IPS-11a (cell line): ENCODE results near the gene FAM50B.

Experiments used
- H3K4me3 ChIP-seq: one replicate; pipeline ENCODE4 v1.5.1; 2013; ENCODE audit warnings: low read depth, low read length, control low read depth

Gene FAM50B

GRCh38 chr6:3819161-3820110, 29.7 kb upstream of the FAM50B start:
- no peak overlapping the region for H3K4me3 ChIP-seq

GRCh38 chr6:3820563-3820962, 28.6 kb upstream of the FAM50B start:
- no peak overlapping the region for H3K4me3 ChIP-seq

GRCh38 chr6:3822747-3823445, 26.3 kb upstream of the FAM50B start:
- no peak overlapping the region for H3K4me3 ChIP-seq

GRCh38 chr6:3823671-3824070, 25.5 kb upstream of the FAM50B start:
- no peak overlapping the region for H3K4me3 ChIP-seq

GRCh38 chr6:3825331-3825831, 23.8 kb upstream of the FAM50B start:
- no peak overlapping the region for H3K4me3 ChIP-seq

- H3K4me3 ChIP-seq = no peak overlapping the region
Measured at GRCh38 chr6:3825851-3826581, 23.2 kb upstream of the FAM50B start.

- no peak overlapping the region for H3K4me3 ChIP-seq
Measured at GRCh38 chr6:3829285-3829684, 19.9 kb upstream of the FAM50B start.

GRCh38 chr6:3830806-3831205, 18.4 kb upstream of the FAM50B start:
- no peak overlapping the region for H3K4me3 ChIP-seq

GRCh38 chr6:3831761-3832530, 17.2 kb upstream of the FAM50B start:
- H3K4me3 ChIP-seq = no peak overlapping the region

GRCh38 chr6:3835055-3835731, 14.0 kb upstream of the FAM50B start:
- H3K4me3 ChIP-seq = no peak overlapping the region

GRCh38 chr6:3835785-3836184, 13.4 kb upstream of the FAM50B start:
- H3K4me3 ChIP-seq = no peak overlapping the region

GRCh38 chr6:3836566-3836965, 12.6 kb upstream of the FAM50B start:
- H3K4me3 ChIP-seq = no peak overlapping the region

GRCh38 chr6:3837781-3838180, 11.4 kb upstream of the FAM50B start:
- H3K4me3 ChIP-seq = no peak overlapping the region

GRCh38 chr6:3838992-3839867, 9.9 kb upstream of the FAM50B start:
- H3K4me3 ChIP-seq = no peak overlapping the region

- H3K4me3 ChIP-seq = no peak overlapping the region
Measured at GRCh38 chr6:3841066-3841454, 8.1 kb upstream of the FAM50B start.

- H3K4me3 ChIP-seq = no peak overlapping the region
Measured at GRCh38 chr6:3841711-3842565, 7.2 kb upstream of the FAM50B start.

- H3K4me3 ChIP-seq = no peak overlapping the region
Measured at GRCh38 chr6:3843379-3844096, 5.6 kb upstream of the FAM50B start.

- H3K4me3 ChIP-seq = no peak overlapping the region
Measured at GRCh38 chr6:3844097-3844463, 5.1 kb upstream of the FAM50B start.
